Measurements from ENCODE around the gene CD46.

- TF ChIP-seq CTCF (IDR thresholded peaks at IDR 0.05; ENCODE audit: poor library complexity, severe bottlenecking) (no peak), MXI1 (conservative IDR thresholded peaks at IDR 0.05; ENCODE audit: poor library complexity, severe bottlenecking) (no peak), EZH2 (IDR thresholded peaks at IDR 0.05; ENCODE audit: borderline replicate concordance, insufficient read depth, low read length, poor library complexity, severe bottlenecking) (no peak), RAD21 (conservative IDR thresholded peaks at IDR 0.05) (no peak), EP300 (conservative IDR thresholded peaks at IDR 0.05; ENCODE audit: poor library complexity, severe bottlenecking) (no peak), TAF1 (IDR thresholded peaks at IDR 0.05; ENCODE audit: low read depth) (no peak)
Observed at GRCh38 chr1:207748737-207749528, 2.9 kb upstream of the CD46 start.

All from neural cell (in vitro differentiated cells).